GM18502 (cell line): ENCODE results near the gene ITPR2.

ENCODE experiments used
- ATAC-seq: cut with Tn5 transposase; IDR thresholded peaks from one replicate; pipeline ENCODE4 v1.9.1; 2021; ENCODE audit warnings: mild to moderate bottlenecking; ENCODE audit not compliant: unreplicated experiment, poor library complexity

ITPR2 gene

GRCh38 chr12:26546535-26547314 lies 286.3 kb downstream of the ITPR2 start:
- ATAC-seq = no peak

- no peak for ATAC-seq
Measured at GRCh38 chr12:26539131-26539530, 293.9 kb downstream of the ITPR2 start.

- no peak for ATAC-seq
Measured at GRCh38 chr12:26537651-26538050, 295.3 kb downstream of the ITPR2 start.

GRCh38 chr12:26537126-26537525 lies 295.9 kb downstream of the ITPR2 start:
- no peak for ATAC-seq

GRCh38 chr12:26535826-26536225 lies 297.2 kb downstream of the ITPR2 start:
- ATAC-seq = no peak

- no peak for ATAC-seq
Measured at GRCh38 chr12:26534071-26534470, 298.9 kb downstream of the ITPR2 start.

GRCh38 chr12:26533211-26533610 lies 299.8 kb downstream of the ITPR2 start:
- ATAC-seq = no peak

- no peak for ATAC-seq
Measured at GRCh38 chr12:26530461-26530860, 302.5 kb downstream of the ITPR2 start.

GRCh38 chr12:26528943-26529342 lies 304.1 kb downstream of the ITPR2 start:
- ATAC-seq = no peak

- ATAC-seq = no peak
Measured at GRCh38 chr12:26527682-26528081, 305.3 kb downstream of the ITPR2 start.

GRCh38 chr12:26524862-26525465 lies 308.0 kb downstream of the ITPR2 start:
- no peak for ATAC-seq

- ATAC-seq = no peak
Measured at GRCh38 chr12:26523708-26524150, 309.3 kb downstream of the ITPR2 start.

GRCh38 chr12:26520869-26521268 lies 312.1 kb downstream of the ITPR2 start:
- ATAC-seq = peak; percentile 66

GRCh38 chr12:26520109-26520508 lies 312.9 kb downstream of the ITPR2 start:
- no peak for ATAC-seq

GRCh38 chr12:26519462-26519861 lies 313.5 kb downstream of the ITPR2 start:
- ATAC-seq = no peak

GRCh38 chr12:26517320-26517719 lies 315.7 kb downstream of the ITPR2 start:
- peak; percentile 73 for ATAC-seq

- ATAC-seq = no peak
Measured at GRCh38 chr12:26514364-26514763, 318.6 kb downstream of the ITPR2 start.

GRCh38 chr12:26513363-26514043 lies 319.5 kb downstream of the ITPR2 start:
- ATAC-seq = no peak

GRCh38 chr12:26512213-26512612 lies 320.8 kb downstream of the ITPR2 start:
- ATAC-seq = no peak

- ATAC-seq = no peak
Measured at GRCh38 chr12:26510354-26510674, 322.7 kb downstream of the ITPR2 start.

GRCh38 chr12:26507613-26508012 lies 325.4 kb downstream of the ITPR2 start:
- ATAC-seq = no peak
